ENCODE data around the gene GOLPH3L. TPM values are rescaled to one million over a fixed set of nuclear protein-coding genes. Genes with fewer than 3 reads are reported as not detected.

Gene GOLPH3L
- total and polyA plus RNA-seq, 2 of the 13 experiments (the other 11 are each of a cell fraction or from before 2014, with no cell fraction given) = 8.2 to 12.8 TPM

DNA sequence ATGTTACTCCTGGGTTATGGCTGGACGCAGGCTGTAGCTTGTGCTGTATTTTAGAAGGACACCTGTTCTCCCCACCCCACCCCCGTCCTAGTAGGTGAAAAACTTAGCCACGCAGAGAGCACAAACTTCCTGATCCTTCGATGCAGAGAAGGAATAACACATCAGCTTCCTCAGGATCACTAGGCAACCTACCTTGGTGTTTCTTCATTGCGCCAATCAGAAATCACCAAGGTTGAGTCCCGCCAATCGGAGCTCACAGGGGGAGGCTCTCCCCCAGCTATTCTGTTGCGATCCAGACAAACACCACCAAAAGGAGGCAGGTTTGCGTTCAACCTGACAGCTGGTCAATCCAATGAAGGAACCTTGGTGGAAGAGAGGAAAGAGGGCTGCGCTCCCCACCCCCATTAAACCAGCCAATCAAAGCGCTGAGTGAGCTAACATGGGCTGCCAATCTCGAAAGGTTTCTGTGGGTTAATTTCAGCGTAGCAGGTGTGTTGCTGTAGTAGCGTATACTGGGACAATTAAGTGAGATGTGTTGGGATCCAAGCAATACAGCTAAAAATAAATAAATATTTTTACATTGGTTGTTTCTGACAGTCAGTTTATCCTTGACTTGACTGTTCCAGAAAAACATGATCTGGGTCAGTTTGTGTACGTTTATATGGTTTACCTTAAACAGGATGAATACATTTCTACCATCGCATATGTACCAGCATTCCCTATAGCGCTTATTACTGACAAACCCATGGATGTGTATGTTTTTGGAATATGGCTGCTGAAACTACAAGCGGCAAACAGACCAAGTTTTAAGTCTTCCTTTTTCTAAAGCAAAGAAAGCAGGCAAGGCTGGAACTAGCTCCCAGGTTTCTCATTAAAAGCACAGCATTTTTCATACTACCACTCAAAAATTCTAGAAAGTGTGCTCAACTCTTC, at the start of gene GOLPH3L (continued):
- TF ChIP-seq ZNF326 (CRISPR knock-in tag; IDR thresholded peaks at IDR 0.05; ENCODE audit: borderline replicate concordance) = no peak
- TF ChIP-seq, protein P1, sequence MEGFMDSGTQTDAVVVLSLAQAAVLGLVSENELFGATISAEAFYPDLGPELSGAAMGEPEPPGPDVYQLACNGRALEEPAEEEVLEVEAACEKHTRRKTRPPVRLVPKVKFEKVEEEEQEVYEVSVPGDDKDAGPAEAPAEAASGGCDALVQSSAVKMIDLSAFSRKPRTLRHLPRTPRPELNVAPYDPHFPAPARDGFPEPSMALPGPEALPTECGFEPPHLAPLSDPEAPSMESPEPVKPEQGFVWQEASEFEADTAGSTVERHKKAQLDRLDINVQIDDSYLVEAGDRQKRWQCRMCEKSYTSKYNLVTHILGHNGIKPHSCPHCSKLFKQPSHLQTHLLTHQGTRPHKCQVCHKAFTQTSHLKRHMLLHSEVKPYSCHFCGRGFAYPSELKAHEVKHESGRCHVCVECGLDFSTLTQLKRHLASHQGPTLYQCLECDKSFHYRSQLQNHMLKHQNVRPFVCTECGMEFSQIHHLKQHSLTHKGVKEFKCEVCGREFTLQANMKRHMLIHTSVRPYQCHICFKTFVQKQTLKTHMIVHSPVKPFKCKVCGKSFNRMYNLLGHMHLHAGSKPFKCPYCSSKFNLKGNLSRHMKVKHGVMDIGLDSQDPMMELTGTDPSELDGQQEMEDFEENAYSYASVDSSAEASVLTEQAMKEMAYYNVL (CRISPR knock-in tag; IDR thresholded peaks at IDR 0.05; ENCODE audit: borderline replicate concordance) = no peak
- TF ChIP-seq ZNF296 (CRISPR knock-in tag; conservative IDR thresholded peaks at IDR 0.05) = no peak
- TF ChIP-seq, protein P2, sequence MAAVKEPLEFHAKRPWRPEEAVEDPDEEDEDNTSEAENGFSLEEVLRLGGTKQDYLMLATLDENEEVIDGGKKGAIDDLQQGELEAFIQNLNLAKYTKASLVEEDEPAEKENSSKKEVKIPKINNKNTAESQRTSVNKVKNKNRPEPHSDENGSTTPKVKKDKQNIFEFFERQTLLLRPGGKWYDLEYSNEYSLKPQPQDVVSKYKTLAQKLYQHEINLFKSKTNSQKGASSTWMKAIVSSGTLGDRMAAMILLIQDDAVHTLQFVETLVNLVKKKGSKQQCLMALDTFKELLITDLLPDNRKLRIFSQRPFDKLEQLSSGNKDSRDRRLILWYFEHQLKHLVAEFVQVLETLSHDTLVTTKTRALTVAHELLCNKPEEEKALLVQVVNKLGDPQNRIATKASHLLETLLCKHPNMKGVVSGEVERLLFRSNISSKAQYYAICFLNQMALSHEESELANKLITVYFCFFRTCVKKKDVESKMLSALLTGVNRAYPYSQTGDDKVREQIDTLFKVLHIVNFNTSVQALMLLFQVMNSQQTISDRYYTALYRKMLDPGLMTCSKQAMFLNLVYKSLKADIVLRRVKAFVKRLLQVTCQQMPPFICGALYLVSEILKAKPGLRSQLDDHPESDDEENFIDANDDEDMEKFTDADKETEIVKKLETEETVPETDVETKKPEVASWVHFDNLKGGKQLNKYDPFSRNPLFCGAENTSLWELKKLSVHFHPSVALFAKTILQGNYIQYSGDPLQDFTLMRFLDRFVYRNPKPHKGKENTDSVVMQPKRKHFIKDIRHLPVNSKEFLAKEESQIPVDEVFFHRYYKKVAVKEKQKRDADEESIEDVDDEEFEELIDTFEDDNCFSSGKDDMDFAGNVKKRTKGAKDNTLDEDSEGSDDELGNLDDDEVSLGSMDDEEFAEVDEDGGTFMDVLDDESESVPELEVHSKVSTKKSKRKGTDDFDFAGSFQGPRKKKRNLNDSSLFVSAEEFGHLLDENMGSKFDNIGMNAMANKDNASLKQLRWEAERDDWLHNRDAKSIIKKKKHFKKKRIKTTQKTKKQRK (IDR thresholded peaks at IDR 0.05; ENCODE audit: low read length) = peak; percentile 57; the same call in 1 of the 2 replicates
- TF ChIP-seq, protein P3, sequence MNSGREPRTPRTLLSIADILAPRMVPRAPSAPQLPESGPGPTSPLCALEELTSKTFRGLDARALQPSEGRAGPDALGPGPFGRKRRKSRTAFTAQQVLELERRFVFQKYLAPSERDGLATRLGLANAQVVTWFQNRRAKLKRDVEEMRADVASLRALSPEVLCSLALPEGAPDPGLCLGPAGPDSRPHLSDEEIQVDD (CRISPR knock-in tag; IDR thresholded peaks at IDR 0.05; ENCODE audit: borderline replicate concordance) = no peak
- TF ChIP-seq HOXA7 (CRISPR knock-in tag; IDR thresholded peaks at IDR 0.05) = no peak
- TF ChIP-seq, protein P4, sequence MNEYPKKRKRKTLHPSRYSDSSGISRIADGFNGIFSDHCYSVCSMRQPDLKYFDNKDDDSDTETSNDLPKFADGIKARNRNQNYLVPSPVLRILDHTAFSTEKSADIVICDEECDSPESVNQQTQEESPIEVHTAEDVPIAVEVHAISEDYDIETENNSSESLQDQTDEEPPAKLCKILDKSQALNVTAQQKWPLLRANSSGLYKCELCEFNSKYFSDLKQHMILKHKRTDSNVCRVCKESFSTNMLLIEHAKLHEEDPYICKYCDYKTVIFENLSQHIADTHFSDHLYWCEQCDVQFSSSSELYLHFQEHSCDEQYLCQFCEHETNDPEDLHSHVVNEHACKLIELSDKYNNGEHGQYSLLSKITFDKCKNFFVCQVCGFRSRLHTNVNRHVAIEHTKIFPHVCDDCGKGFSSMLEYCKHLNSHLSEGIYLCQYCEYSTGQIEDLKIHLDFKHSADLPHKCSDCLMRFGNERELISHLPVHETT (CRISPR knock-in tag; conservative IDR thresholded peaks at IDR 0.05) = 0 out of 2 replicates have a peak, but pooled peaks have one; percentile 28
- TF ChIP-seq NAIF1 (CRISPR knock-in tag; IDR thresholded peaks at IDR 0.05; ENCODE audit: borderline replicate concordance) = no peak
- peak; percentile 53; the same call in 1 of the 3 replicates for TF ChIP-seq MXI1 (IDR thresholded peaks at IDR 0.05; ENCODE audit: borderline replicate concordance, low read depth, low read length)
- no peak for TF ChIP-seq ZNF335 (CRISPR knock-in tag; IDR thresholded peaks at IDR 0.05)
- no peak for TF ChIP-seq ZNF773 (CRISPR knock-in tag; IDR thresholded peaks at IDR 0.05; ENCODE audit: borderline replicate concordance)
- peak; percentile 42; the same call in 1 of the 2 replicates for TF ChIP-seq HOXA5 (CRISPR knock-in tag; IDR thresholded peaks at IDR 0.05)
- TF ChIP-seq ZNF430 (CRISPR knock-in tag; IDR thresholded peaks at IDR 0.05) = peak; percentile 68; the same call in 1 of the 2 replicates
- peak; percentile 30; the same call in 1 of the 2 replicates for TF ChIP-seq GATAD2A (CRISPR knock-in tag; IDR thresholded peaks at IDR 0.05)
- no peak for TF ChIP-seq NCOA2 (CRISPR knock-in tag; IDR thresholded peaks at IDR 0.05)
- no peak for TF ChIP-seq KDM6A (CRISPR knock-in tag; IDR thresholded peaks at IDR 0.05; ENCODE audit: low read depth)
- TF ChIP-seq RFX5 (IDR thresholded peaks at IDR 0.05; ENCODE audit: low read depth, low read length) = peak; percentile 89
